ENCODE data around the gene TMEM52. TPM values are rescaled to one million over a fixed set of nuclear protein-coding genes. Genes with fewer than 3 reads are reported as not detected.

Gene TMEM52
- total and polyA plus RNA-seq, 3 experiments from 2014 or later: 0.32 to 1.4 (median 0.94) TPM

DNA sequence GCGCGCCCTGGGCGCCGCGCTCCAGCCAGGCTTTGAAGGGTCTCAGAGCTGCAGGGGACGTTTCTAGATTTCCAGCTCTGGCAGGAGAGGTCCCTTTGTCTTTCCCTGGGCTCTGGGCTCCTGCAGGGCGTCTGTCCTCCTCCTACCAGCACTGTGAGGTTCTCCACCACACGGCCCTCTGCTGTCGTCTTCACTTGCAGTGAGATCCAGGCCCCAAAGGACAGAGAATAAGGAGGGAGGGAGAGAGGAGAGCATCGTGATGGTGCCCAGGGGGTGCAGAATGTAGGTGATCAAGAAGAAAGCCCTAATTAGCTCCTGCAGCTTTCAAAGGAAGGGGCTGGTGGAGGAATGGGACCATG, 24.0 kb downstream of the TMEM52 start:
- Mint-ChIP-seq H3K4me1 (peaks cover 20 to 38% (median 25%) of the 10 kb centered on the region in 3 donors), H3K9me3 (no peaks in the 10 kb centered on the region), H3K27me3 (peaks cover 3 to 9% of the 10 kb centered on the region in 2 donors), H3K4me3 (peak overlapping the region in 5 of 7 donors; percentile 29 to 55 (median 43)), H3K27ac (peak overlapping the region in 6 of 8 donors; percentile 17 to 77 (median 47)), H3K36me3 (peaks cover 0 to 5% (median 0%) of the 10 kb centered on the region in 3 donors)
- H3K4me3 ChIP-seq (ENCODE audit: low read length): no peak overlapping the region
- H3K27me3 ChIP-seq (ENCODE audit: insufficient read depth, low read length, poor library complexity, severe bottlenecking): no peaks in the 10 kb centered on the region
- H3K27ac ChIP-seq (ENCODE audit: low read depth, low read length): no peak overlapping the region
- no peaks in the 10 kb centered on the region for H3K9me3 ChIP-seq (ENCODE audit: low read length)
- no peaks in the 10 kb centered on the region for H3K36me3 ChIP-seq (ENCODE audit: insufficient read depth, low read length)
- POLR2A ChIA-PET: interaction anchor here (0.8 kb wide), 1 partner anchor 10 kb away, joined by 3 read pairs; no protein-coding TSS in a partner anchor
- CTCF ChIA-PET: interaction anchor here (1.4 to 3.1 kb wide), 2 partner anchors 11 to 300 kb away, joined by 3 to 20 read pairs; no protein-coding TSS in a partner anchor
- no peak for DNase-seq
- peaks cover 35% of the 10 kb centered on the region for H3K4me1 ChIP-seq (ENCODE audit: insufficient read depth, low read length)

DNA sequence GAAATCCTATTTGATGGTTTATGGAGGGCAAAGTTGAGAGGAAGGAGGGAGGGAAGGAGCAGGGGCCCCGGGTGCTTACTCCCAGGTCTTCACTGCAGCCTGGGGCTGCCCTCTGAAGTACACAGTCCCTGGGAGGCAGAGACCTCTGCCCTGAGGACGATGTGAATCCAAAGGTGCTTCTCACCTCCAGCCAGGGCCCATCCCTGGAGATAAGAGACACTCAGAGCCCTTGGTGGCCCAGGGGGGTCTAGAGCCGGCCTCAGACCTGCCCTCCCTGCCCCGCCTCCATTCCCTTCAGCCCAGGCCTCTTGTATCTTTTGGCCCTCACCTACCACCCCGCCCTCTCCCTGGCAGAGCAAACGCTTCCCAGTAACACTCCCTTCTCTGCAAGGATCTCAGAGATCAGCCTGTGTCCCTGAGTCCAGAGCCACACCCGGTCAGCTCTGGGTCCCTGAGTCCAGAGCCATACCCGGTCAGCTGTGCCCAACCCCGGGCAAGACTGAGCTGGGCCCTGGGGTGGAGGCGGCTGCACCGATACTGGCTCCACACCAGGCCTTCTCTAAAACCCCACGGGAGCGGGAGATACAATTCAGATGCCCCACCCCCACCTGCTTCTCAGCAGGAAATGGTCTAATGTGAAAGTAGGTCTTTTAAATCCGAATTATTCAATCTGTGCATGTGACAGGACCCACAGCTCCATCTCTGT, 24.6 kb downstream of the TMEM52 start:
- CTCF ChIA-PET: interaction anchor here (1.4 to 3.1 kb wide), 2 partner anchors 12 to 301 kb away, joined by 3 to 20 read pairs; no protein-coding TSS in a partner anchor
- no peaks in the 10 kb centered on the region for H3K9me3 ChIP-seq (ENCODE audit: low read length)
- no peaks in the 10 kb centered on the region for H3K36me3 ChIP-seq (ENCODE audit: insufficient read depth, low read length)
- POLR2A ChIA-PET: interaction anchor here (0.8 kb wide), 1 partner anchor 9 kb away, joined by 3 read pairs; no protein-coding TSS in a partner anchor
- peak in 1 of 5 donors; percentile 24 for DNase-seq
- Mint-ChIP-seq H3K4me1 (peaks cover 20 to 38% (median 25%) of the 10 kb centered on the region in 3 donors), H3K9me3 (no peaks in the 10 kb centered on the region), H3K27me3 (peaks cover 3 to 9% of the 10 kb centered on the region in 2 donors), H3K36me3 (peaks cover 0 to 7% (median 0%) of the 10 kb centered on the region in 3 donors), H3K4me3 (peak overlapping the region in 5 of 7 donors; percentile 29 to 55 (median 43)), H3K27ac (peak overlapping the region in 6 of 8 donors; percentile 17 to 77 (median 47))
- H3K27ac ChIP-seq (ENCODE audit: low read depth, low read length): no peak overlapping the region
- no peaks in the 10 kb centered on the region for H3K27me3 ChIP-seq (ENCODE audit: insufficient read depth, low read length, poor library complexity, severe bottlenecking)
- peaks cover 32% of the 10 kb centered on the region for H3K4me1 ChIP-seq (ENCODE audit: insufficient read depth, low read length)
- H3K4me3 ChIP-seq (ENCODE audit: low read length): no peak overlapping the region

DNA sequence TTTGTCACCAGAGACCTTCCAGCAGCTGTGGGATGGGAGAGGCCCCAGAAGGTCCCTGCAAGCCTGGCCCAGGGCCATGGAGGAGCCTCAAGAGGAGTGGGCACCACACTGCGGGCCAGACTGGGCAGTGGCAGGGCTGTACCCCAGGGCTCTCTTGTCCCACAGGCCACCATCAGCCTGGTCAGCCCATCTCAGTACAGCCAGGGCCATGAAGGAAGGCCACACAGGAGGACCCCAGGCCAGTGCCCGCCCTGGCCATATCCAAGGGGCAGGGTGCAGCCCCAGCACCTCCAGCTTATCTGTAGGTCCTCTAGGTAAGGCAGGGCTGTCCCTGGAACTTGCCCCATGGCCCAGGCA, 25.1 kb downstream of the TMEM52 start:
- Histone ChIP-seq H3K36me3 (ENCODE audit: insufficient read depth, low read length) (no peaks in the 10 kb centered on the region), H3K4me3 (ENCODE audit: low read length) (no peak overlapping the region), H3K4me1 (ENCODE audit: insufficient read depth, low read length) (peaks cover 34% of the 10 kb centered on the region), H3K27ac (ENCODE audit: low read depth, low read length) (no peak overlapping the region), H3K9me3 (ENCODE audit: low read length) (no peaks in the 10 kb centered on the region), H3K27me3 (ENCODE audit: insufficient read depth, low read length, poor library complexity, severe bottlenecking) (no peaks in the 10 kb centered on the region)
- ChIA-PET POLR2A (no interaction called here), CTCF (interaction anchor here (3.1 kb wide), 1 partner anchor 12 kb away, joined by 20 read pairs; no protein-coding TSS in a partner anchor)
- Mint-ChIP-seq H3K27me3 (peaks cover 4 to 9% of the 10 kb centered on the region in 2 donors), H3K9me3 (no peaks in the 10 kb centered on the region), H3K27ac (peak overlapping the region in 1 of 8 donors; percentile 77), H3K36me3 (peaks cover 0 to 7% (median 0%) of the 10 kb centered on the region in 3 donors), H3K4me1 (peaks cover 25 to 43% (median 30%) of the 10 kb centered on the region in 3 donors), H3K4me3 (peak overlapping the region in 2 of 7 donors; percentile 70 to 79)
- no peak for DNase-seq

DNA sequence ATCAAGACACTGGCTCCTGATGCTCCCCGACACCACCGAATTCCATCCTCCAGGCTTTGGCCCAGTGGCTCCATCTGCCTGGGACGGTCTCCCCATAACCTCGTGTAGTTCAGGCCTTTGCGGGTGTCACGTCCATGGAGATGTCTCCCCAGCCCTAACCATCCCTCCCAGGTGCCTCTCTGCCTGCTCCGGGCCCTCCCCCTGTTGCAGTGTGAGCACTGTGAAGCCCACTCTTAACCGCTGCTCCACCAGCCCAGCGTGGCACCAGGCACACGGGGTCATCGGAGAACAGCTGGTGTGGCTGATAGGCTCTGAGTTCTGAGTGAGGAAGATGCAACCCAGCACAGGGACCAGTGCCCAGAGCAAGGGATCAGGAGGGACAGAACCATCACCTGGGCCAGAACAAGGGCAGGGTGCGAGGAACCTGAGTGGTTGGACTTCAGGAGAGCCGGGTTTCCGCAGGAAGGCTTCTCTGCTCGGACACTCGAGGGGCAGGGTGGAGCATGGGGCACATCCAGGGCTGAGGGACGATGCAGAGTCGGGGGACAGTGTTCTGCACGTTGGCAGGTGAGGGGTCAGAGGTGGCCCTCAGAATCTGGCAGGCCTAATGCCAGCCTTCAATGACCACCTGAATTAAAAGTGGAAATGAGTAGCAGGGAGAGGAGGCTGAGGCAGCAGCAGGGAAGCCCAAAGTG, 25.6 kb downstream of the TMEM52 start:
- Mint-ChIP-seq H3K4me1 (peaks cover 30 to 48% (median 35%) of the 10 kb centered on the region in 3 donors), H3K27ac (peak overlapping the region in 7 of 8 donors; percentile 38 to 96 (median 85)), H3K36me3 (peaks cover 0 to 9% (median 0%) of the 10 kb centered on the region in 3 donors), H3K4me3 (peak overlapping the region; percentile 29 to 92 (median 57)), H3K27me3 (peaks cover 5 to 9% of the 10 kb centered on the region in 2 donors), H3K9me3 (no peaks in the 10 kb centered on the region)
- Histone ChIP-seq H3K36me3 (ENCODE audit: insufficient read depth, low read length) (no peaks in the 10 kb centered on the region), H3K4me1 (ENCODE audit: insufficient read depth, low read length) (peaks cover 39% of the 10 kb centered on the region), H3K4me3 (ENCODE audit: low read length) (no peak overlapping the region), H3K27ac (ENCODE audit: low read depth, low read length) (no peak overlapping the region), H3K27me3 (ENCODE audit: insufficient read depth, low read length, poor library complexity, severe bottlenecking) (no peaks in the 10 kb centered on the region), H3K9me3 (ENCODE audit: low read length) (no peaks in the 10 kb centered on the region)
- CTCF ChIA-PET: interaction anchor here (3.1 kb wide), 1 partner anchor 13 kb away, joined by 20 read pairs; no protein-coding TSS in a partner anchor
- DNase-seq: no peak
- POLR2A ChIA-PET: no interaction called here

DNA sequence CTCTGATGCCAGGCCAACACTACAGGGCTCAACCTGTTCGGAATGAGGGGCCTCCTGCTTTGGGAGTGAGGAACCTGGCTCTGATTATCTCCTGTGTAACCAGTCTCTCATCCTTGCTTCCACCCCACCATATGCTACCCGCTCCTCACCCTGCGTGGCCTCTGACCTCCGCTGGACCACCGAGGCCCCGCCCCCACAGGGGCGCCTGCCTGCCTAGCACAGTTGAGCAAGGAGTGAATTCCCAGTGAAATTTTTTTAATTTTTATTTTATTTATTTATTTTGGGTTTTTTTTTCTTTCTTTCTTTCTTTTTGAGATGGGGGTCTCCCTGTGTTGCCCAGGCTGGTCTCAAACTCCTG, 26.3 kb downstream of the TMEM52 start:
- ChIA-PET CTCF (interaction anchor here (1.6 kb wide), 1 partner anchor 9 kb away, joined by 6 read pairs; no protein-coding TSS in a partner anchor), POLR2A (interaction anchor here (1.2 to 1.6 kb wide), 2 partner anchors 13 to 113 kb away, joined by 4 to 7 read pairs; no protein-coding TSS in a partner anchor)
- no peaks in the 10 kb centered on the region for H3K36me3 ChIP-seq (ENCODE audit: insufficient read depth, low read length)
- H3K4me3 Mint-ChIP-seq: peak overlapping the region; percentile 79 to 95 (median 91)
- H3K36me3 Mint-ChIP-seq: peaks cover 0 to 12% (median 0%) of the 10 kb centered on the region in 3 donors
- H3K9me3 Mint-ChIP-seq: no peaks in the 10 kb centered on the region
- H3K9me3 ChIP-seq (ENCODE audit: low read length): no peaks in the 10 kb centered on the region
- H3K4me3 ChIP-seq (ENCODE audit: low read length): no peak overlapping the region
- H3K27ac Mint-ChIP-seq: peak overlapping the region; percentile 92 to 99 (median 96)
- peaks cover 46% of the 10 kb centered on the region for H3K4me1 ChIP-seq (ENCODE audit: insufficient read depth, low read length)
- no peak overlapping the region for H3K27ac ChIP-seq (ENCODE audit: low read depth, low read length)
- H3K4me1 Mint-ChIP-seq: peaks cover 37 to 55% (median 42%) of the 10 kb centered on the region in 3 donors
- no peak for DNase-seq
- no peaks in the 10 kb centered on the region for H3K27me3 ChIP-seq (ENCODE audit: insufficient read depth, low read length, poor library complexity, severe bottlenecking)
- peaks cover 5 to 9% of the 10 kb centered on the region in 2 donors for H3K27me3 Mint-ChIP-seq

DNA sequence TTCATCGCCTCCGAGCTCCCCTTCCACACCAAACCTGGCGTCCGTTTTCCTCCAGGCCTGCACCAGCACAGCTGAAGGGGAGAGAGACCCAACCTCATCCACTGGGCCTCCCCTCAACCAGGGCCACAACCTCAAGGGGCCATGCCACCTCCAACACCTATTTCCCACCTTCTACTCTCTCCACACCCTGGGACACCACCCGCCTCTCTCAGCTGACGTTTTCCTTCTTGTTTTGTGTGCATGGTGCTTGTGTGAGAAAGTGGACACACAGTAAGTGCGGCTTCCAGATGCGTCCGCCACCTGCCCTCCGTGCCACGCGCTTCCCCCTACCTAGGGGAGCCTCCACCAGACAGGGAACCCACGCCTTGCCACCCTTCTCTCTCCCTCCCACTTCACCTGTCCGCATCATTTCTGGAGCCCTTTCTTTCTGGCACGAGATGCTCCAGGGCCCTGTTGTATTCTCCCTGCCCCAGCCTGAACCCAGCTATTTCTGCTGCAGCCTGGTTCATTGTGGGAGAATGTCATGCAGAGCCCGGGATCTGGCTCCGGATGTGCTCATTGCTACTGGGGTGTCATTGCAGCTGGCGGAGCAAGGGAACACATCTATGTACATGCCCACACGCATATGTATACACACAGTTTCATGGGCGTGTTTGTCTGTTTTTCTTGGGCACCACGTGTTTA, 26.9 kb downstream of the TMEM52 start:
- peak overlapping the region; percentile 79 to 95 (median 91) for H3K4me3 Mint-ChIP-seq
- Histone ChIP-seq H3K9me3 (ENCODE audit: low read length) (no peaks in the 10 kb centered on the region), H3K36me3 (ENCODE audit: insufficient read depth, low read length) (no peaks in the 10 kb centered on the region), H3K27me3 (ENCODE audit: insufficient read depth, low read length, poor library complexity, severe bottlenecking) (no peaks in the 10 kb centered on the region), H3K4me1 (ENCODE audit: insufficient read depth, low read length) (peaks cover 51% of the 10 kb centered on the region), H3K27ac (ENCODE audit: low read depth, low read length) (peak overlapping the region; percentile 78), H3K4me3 (ENCODE audit: low read length) (peak overlapping the region; percentile 63)
- H3K27ac Mint-ChIP-seq: peak overlapping the region; percentile 92 to 99 (median 96)
- peaks cover 0 to 13% (median 0%) of the 10 kb centered on the region in 3 donors for H3K36me3 Mint-ChIP-seq
- POLR2A ChIA-PET: interaction anchor here (1.2 to 1.6 kb wide), 4 partner anchors 13 to 517 kb away, joined by 3 to 12 read pairs (median 6); no protein-coding TSS in a partner anchor
- peaks cover 5 to 9% of the 10 kb centered on the region in 2 donors for H3K27me3 Mint-ChIP-seq
- CTCF ChIA-PET: interaction anchor here (1.5 to 1.6 kb wide), 3 partner anchors 9 to 17 kb away, joined by 6 to 9 read pairs (median 6); no protein-coding TSS in a partner anchor
- peaks cover 42 to 61% (median 48%) of the 10 kb centered on the region in 3 donors for H3K4me1 Mint-ChIP-seq
- DNase-seq: peak in 2 of 5 donors; percentile 20 to 45
- H3K9me3 Mint-ChIP-seq: no peaks in the 10 kb centered on the region

DNA sequence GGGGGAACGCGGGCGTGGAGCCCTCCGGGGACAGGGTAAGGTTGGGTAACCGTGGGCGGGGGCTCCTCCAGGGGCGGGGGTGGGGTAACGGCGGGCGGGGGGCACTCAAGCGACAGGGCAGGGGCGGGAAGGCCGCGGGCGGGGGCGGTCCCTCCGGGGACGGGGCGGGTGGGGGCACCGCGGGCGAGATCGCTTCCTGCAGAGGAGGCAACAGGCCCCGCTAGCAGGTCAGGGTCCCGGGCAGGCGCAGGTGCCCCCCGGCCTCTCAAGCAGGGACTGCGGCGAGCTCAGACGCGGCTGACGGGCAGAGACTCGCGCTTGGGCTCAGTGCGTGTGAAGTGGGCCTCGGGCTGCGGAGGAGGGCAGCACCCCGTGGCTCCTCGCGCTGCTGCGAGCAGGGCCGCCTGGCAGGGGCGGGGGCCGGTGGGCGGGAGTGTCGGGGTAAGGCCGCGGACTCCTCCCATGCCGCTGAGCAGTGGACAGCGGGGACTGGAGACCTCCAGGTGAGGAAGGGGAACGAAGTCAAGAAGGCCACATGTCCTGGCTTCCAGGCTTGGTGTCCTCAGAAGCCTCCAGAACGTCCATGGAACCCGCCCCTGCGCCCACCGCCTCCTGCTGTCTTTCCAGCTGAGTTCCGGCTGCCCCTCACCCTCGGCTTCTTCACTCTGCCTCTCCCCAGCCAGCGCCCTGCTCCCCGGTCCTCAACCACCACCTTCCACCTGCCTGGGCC, 27.6 kb downstream of the TMEM52 start:
- peak overlapping the region; percentile 79 to 95 (median 91) for H3K4me3 Mint-ChIP-seq
- peaks cover 46 to 66% (median 54%) of the 10 kb centered on the region in 3 donors for H3K4me1 Mint-ChIP-seq
- Histone ChIP-seq H3K4me1 (ENCODE audit: insufficient read depth, low read length) (peaks cover 58% of the 10 kb centered on the region), H3K27me3 (ENCODE audit: insufficient read depth, low read length, poor library complexity, severe bottlenecking) (no peaks in the 10 kb centered on the region), H3K4me3 (ENCODE audit: low read length) (peak overlapping the region; percentile 63), H3K9me3 (ENCODE audit: low read length) (no peaks in the 10 kb centered on the region), H3K27ac (ENCODE audit: low read depth, low read length) (peak overlapping the region; percentile 78), H3K36me3 (ENCODE audit: insufficient read depth, low read length) (no peaks in the 10 kb centered on the region)
- peak overlapping the region; percentile 92 to 99 (median 96) for H3K27ac Mint-ChIP-seq
- H3K36me3 Mint-ChIP-seq: peaks cover 0 to 15% (median 0%) of the 10 kb centered on the region in 3 donors
- H3K27me3 Mint-ChIP-seq: peaks cover 5 to 9% of the 10 kb centered on the region in 2 donors
- no peaks in the 10 kb centered on the region for H3K9me3 Mint-ChIP-seq
- ChIA-PET POLR2A (interaction anchor here (1.2 to 1.6 kb wide), 4 partner anchors 14 to 516 kb away, joined by 3 to 12 read pairs (median 6); no protein-coding TSS in a partner anchor), CTCF (interaction anchor here (1.5 to 1.6 kb wide), 3 partner anchors 10 to 17 kb away, joined by 6 to 9 read pairs (median 6); no protein-coding TSS in a partner anchor)
- peak in 3 of 5 donors; percentile 79 to 86 (median 81) for DNase-seq

Measured in CD8-positive, alpha-beta memory T cell (primary cell).